HG03060 (cell line): ENCODE results near the gene KCNIP4.

ENCODE experiments used
- ATAC-seq: cut with Tn5 transposase; IDR thresholded peaks from one replicate; pipeline ENCODE4 v1.9.1; 2021; ENCODE audit warnings: low read depth, moderate number of reproducible peaks; ENCODE audit not compliant: unreplicated experiment

Gene KCNIP4

DNA sequence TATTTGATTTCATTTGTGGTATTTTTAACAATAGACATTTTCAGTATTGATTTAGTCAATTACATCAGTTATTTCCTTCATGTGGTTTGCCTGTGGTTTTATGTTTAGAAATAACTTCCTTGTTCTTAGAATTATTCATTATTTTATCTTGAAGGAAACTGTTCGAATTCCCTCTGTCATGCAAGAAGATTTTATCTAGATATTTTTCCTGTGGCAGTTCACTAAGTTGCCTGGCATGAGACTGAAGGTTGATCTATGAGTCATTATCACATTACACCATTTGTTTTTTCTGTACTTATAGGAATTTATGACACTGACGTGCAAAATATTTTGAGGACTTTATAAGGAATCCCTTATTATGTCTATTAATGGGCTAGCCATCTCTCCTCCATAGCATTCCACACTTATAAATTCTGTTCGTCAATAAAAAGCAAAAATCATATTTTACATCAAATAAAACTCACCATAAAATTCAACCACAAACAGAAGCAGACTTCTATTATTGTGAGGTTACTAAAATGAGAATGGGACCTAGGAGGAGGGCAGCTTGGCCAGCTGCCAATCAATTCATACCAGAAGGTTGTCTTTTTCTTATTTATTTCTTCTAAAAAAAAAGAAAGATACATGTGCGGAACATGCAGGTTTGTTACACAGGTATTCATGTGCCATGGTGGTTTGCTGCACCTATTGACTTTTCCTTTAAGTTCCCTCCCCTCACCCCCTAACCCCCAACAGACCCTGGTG, 179.0 kb downstream of the KCNIP4 start:
- ATAC-seq, result no peak

DNA sequence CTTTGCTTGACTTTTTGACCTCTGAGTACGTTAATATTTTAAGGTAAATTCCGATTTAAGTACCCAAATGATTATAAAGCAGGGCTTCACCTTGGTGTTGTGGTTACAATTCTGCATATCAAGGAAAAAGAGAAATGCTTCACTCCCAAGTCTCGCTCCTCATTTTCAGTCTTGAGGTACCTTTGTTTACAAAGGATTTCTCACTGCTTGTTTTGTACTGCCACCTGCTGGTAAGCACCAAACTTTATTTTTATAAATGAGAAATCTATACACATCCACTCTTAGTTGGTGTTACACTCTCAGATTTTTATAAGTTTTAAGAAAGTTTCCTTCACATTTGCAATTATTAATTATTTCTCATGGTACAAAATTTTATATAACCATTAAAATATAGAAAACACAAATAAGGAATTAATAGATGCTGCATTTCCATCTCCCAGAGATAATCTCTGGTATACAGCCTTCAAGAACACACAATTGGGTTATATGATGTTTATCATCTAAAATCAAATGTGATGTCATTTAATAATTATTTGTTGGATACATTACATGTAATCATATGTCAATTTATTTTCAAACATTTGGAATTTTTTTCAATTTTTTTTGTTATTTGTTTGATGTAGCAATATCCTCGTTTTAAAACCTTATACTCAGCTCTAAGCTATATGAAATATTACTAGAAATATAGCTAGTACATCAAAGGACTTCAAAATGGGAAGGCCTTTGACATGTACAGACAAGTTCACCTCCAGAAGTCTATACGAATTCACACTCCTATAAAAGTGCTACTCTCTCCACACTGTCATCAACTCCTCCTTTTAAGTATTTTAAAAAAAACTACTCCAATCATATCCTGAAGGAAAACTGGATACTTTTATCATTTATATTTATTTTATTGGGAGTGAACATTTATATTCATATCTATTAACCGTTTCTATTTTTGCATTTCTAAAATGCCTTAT, 179.9 kb downstream of the KCNIP4 start:
- peak; percentile 51 for ATAC-seq

DNA sequence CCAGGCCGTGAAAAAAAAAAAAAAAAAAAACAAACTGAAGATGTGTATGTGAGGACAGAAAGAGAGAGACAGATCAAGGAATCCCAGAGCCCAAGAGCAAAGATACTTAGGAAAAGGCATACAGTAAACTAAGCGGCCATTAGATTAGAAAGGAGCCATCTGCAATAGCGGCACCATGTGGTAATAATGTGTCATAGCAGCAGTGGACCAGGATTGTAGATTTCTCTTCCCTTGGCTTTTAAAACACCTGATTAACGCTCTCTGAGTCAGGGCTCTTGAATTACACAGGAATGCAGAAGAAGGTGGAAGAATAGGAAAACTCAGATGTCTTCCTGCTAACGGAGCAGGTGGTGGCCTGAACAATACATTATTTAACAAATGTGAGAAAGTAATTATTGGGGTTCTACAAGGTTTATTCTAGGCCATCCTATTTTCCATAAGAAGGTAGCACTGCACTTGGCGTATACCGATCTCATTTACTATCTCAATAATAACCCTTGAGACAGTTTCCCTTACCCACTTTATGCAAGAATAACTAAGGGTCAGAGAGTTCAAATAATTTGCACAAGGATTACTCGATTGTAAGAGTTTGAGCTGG, 182.7 kb downstream of the KCNIP4 start:
- peak; percentile 58 for ATAC-seq

DNA sequence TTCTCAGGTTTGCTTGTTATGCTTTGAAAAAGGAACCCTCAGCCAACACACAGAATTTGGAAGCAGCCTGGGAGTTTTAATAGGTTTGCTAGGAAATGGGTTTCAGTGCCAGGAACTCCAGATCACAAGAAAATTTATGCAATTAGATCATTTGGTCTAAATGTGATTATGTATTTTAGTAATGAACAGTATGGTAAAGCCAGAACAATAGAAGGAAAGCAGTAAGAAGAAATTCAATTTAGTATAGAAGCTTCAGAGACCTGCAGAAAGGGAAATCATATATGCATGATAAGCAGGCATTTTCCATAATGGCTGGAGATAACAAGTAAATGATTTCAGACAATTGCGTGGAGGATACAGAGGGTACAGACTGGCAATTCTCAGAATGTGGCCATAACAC, 184.7 kb downstream of the KCNIP4 start:
- ATAC-seq, result no peak

DNA sequence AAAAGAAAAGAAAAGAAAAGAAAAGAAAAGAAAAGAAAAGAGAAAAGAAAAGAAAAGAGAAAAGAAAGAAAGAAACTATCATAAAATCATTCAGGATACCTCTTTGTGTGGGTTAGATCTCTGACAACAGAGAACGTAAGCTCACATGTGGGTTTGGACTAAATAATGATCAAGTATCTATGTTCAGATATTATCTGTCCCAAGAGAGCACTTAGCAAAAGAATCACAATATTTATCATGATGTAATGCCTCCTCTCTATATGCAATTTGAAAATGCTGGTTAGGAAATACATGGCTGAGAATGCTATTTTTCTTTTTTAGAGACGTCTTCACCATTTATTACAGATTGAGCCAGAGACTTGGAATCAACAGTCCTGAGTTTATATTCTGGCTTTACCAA, 191.3 kb downstream of the KCNIP4 start:
- no peak for ATAC-seq

DNA sequence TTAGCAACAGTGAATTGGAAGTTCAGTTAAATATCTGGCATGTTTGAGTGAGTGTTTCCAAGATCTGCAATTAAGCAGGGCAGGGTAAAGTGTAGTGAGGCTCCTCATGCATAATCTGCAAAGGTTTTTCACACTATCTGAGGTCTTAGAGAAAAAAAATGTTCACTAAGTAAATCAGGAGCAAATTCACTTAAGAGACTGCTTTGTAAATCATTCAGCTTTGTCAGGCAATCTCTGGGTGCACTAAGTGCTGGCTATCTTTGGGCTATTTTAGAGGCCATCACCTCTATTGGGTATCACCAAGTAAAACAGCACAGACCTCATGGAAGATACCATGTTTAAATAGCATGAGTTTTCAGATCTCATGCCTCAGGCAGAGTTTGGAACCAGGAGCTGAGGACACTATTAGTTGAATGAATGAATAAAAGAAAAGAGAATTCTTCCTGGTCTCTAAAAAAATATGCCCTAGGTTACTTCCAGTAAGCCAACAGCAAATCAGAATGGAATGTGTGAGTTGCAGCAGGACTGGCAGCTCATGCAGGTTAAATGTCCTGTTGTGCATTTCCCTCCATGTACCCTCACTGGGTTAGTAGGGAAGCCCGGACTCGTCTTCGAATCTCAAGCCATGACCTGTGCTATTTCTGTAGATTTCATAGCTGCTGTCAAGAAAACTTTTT, 195.3 kb downstream of the KCNIP4 start:
- ATAC-seq, result no peak

DNA sequence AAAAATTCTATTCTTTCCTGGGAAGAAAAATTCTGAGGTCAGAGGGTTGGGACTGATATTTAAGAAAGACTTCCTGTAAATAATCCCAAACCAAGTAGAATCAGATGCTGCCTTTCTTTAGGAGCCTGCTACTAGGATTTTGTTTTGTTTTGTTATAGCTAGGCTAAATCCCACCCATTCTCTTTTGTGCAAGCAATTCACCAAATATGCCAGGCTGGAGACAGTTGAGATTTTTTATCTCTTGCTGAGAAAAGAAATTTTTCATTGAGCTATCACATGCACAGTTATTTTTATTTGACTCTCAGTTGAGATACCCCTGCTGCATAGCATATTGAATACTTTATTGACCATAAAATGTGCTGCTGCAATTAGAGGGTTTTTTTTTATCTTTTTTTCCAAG, 196.0 kb downstream of the KCNIP4 start:
- ATAC-seq, result no peak

DNA sequence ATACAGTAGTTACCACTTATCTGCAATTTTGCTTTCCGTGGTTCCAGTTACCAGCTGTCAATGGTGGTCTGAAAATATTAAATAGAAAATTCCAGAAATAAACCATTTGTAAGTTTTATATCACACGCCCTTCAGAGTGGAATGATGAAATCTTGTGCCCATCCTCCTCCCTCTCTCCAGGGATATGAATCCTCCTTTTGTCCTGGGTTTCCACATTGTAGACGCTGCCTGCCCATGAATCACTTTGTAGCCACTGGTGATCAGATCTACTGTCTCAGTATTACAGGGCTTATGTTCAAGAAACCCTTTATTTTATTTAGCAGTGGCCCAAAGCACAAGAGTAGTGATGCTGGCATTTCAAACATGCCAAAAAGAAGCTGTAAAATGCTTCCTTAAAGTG, 198.6 kb downstream of the KCNIP4 start:
- no peak for ATAC-seq

DNA sequence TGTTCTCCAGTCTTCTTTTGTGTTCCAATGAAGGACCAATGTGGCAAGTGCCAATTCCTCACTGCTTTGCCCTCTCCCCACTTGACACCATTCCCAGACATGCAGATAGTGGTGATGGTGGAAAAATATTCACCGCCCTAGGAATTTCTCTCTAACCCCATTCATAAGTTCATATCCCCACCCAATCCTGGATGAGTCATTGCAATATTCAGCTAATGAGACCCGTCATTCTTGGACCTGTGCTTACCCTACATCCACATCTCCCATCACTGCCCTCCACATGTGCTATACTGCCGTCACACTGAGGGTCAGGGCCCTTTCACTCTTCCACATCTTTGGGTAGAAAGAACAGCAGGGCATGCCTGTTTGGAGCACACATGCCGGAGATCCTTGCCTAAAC, 199.2 kb downstream of the KCNIP4 start:
- no peak for ATAC-seq

DNA sequence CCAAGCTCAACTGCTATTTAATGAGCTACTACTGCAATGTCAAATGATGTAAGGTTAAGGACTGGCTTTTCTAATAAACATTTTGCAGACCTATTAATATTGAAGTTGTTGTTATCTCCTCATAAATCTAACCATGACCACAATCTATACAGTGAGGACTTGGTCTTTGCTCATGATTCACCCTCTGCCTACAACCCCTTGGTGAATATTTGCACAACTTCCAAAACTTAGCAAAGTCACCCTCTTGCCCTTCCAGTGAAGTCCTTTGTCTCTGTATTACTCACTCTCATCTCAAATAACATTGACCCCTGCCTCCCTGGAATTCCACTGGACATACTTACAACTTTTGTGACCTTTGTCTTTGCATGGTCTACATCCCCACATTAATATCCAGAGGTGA, 204.5 kb downstream of the KCNIP4 start:
- no peak for ATAC-seq

DNA sequence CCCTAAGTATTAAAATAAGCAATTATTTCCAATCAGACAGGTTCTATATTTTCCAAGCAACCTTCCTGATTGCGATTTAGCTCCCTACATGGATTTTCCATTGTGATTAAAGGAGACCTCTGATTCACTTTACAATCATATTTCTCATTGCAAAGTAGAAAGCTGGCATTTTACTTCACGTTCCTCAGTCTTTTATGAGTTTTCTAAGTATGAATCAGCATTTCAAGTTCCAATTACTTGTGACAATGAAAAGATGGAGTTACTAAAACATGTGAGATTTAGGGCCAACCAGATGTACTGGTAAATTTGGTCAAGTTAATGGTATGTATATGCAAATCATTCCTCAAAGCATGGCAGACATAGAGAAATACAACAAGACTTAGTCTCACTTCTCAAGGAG, 206.2 kb downstream of the KCNIP4 start:
- no peak for ATAC-seq

DNA sequence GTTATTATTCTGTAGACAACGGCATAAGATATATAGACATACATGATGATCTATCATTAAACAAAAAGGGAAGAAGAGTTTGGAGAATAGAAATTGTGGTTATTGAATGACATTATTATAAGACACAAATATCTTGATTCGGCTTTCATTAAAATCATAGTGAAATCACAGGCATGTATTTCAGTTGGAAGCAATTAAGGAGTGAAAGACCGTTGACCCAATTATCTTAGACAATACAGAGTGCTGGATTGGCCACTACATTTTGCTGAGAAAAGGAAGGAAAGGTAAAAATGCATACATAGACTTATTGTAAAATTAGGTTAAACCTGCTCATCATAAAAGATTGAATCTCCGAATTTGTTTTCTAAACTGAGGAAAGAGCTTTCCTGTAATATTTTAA, 209.8 kb downstream of the KCNIP4 start:
- ATAC-seq, result no peak

DNA sequence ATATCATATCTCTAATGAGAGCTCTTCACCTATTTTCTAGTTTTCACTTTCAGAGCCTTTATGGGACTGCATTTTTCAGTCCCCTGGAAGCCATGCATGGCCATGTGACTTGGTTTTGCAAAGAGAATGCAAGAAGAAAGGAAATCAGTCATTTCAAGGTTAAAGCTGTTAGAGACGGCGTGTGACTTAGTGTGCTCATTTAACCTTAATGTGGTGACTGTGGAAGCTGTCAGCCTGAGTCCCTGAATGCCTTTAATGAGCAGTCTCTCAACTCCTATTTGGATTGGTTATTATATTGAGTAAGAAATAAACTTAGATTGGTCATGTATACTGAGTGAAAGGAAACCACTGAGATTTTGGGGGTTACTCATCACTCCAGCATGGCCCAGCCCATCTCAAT, 212.7 kb downstream of the KCNIP4 start:
- no peak for ATAC-seq

DNA sequence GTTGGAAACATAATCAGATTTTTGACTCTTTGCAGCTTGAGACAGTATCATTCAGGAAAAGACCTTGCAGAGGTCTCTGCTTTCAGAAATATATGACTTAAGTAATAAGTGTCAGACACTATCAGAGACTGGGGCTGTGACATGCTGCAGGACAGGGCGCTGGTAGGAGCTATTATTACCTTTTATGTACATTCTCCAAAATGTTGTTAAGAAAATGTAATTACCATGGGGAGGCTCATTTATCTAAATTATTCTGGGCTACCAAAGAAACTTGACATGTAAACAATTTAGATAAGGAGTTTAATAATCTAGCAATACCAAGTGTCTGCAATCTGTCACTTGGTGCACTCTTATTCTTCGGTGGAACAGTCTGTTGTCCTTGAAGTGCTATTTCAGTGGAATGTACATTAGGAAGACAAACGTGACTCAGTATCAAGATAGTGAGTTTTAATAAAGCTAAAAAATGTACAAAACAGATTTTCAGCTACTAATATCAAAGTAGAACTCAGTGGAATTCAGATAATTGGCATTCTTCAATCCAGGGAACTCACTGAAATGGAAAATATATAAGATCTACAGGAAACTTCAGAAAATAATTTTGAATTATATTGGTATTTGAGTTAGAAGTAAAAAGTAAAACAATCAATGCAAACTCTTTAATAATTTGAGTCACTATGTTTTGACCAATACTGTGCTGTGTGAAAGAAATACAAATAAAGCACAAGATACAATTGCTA, 214.5 kb downstream of the KCNIP4 start:
- no peak for ATAC-seq

DNA sequence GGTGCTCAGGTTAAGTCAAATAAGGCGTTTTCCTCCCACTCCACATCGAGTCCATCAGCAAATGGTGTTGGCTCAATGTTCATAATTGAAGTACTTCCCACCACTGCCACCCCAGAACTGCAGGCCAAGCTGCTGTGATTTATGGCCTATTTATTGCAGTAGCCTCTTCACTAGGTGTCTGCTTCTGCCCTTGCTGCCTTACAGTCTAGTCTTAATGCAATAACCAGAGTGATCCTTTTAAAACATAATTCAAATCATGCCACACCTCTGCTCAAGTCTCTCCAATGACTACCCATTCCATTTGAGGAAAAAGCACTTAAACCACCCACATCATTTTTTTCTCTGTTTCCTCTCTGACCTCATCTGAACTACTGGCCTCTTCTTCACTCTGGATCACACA, 220.3 kb downstream of the KCNIP4 start:
- no peak for ATAC-seq

DNA sequence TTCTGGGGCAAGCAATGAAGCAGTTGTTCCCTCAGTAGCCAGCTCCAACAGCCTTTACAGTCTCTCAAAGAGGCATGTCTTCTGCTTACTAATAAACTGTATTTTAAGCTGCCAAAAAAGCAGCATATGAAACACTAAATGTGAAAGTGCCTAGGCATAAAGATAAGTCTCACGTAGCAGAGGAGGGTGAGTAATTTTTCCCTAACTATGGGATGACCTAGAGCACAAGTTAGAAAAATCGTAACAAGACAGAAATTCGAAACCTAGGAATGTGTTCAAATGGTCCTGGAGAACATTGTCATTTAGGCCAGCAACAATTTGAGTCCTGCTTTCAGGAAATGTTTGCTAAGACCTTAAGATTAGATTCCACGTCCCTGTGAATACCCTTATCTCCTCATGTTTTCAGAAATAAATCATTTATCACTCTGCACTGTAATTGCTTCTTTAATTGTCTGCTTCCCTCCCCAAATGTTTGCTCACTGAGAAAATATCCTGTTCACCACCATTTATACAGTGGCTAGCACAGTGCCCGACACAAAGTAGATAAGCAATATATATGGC, 222.2 kb downstream of the KCNIP4 start:
- no peak for ATAC-seq

DNA sequence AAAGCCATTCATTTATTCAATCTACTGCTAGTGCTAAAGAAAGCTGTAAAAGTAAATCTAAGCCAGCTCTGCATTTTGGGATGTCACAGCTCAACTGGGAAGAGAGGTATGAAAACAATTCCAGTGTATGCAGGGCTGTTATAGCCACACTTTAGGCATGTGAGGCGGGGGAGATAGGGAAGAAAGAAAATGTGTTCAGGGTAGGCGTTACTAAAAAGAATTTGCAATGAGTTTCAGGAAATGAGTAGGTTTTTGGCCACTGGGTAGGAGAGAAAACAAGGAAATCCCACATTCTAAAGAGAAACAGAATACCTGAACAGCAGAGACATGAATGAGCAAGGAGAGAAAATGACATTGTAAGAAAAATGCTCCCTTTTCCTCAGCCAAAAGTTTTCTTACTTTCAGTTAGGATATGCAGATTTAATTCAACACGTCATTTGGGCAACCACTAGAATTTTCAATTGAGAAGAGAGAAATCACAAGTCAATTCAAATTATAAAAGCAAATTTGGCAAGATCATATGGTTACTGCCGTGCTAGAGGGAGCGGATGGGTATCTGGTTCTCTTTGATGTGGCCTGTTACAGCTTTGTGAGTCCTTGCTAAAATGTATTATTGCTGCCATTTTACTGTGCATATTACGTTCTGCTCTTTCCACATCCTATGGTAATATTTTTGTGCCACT, 226.3 kb downstream of the KCNIP4 start:
- no peak for ATAC-seq

DNA sequence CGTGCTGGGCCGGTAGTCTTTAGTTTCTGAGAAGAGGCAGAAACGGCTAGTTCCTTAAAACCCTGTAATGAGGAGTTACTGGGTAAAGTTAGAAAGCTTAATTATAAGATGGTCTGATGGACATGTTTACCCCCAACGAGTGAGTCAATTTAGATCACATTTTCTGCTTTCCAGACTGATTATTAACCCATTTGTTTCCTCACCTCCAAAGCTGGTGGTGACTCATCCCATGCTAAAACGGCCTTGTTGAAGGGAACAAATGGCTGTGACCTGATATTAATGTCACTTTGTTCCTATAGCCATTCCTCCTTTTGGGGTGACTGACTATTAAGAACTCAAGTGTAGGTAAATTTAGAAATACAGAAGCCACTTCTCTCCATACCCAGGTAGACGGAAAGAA, 232.0 kb downstream of the KCNIP4 start:
- ATAC-seq, result no peak

DNA sequence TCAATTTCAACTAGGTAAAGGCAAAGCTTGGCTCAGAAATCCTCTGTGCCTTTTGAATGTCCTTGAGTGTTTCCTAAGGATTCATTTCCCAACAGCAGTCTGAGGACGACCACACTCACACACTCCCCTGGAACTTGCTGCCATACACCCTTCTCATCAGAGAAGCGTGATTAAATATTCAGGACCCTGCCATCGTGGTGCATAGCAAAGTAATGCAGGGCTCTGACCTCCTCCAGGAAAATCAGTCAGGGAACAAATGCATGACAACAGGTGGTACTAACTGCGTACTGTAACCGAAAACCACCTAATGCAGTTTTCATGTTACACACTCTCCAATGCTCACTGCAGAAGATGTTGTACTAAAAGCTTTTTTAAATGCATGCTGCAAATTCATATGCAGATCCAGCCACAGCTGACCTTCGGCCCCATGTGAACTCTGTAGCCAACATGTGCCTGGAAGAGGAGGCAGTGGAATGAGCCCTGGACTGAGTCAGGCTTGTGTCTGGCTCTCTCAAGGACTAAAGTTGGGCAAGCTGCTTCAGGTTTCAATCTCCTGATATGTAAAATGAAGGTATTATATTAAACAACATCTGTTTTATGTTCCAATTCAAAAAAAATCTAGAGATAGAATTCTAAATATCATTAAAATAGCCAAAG, 238.3 kb downstream of the KCNIP4 start:
- no peak for ATAC-seq
